IPS-20b (cell line): ENCODE measurements around the gene PSMD14.

ENCODE experiments used
- H3K27ac ChIP-seq: one replicate; pipeline ENCODE4 v1.5.1; 2013; ENCODE audit warnings: low read length
- H3K27me3 ChIP-seq: 2 replicates; pipeline ENCODE4 v1.6.1; 2013; ENCODE audit warnings: mild to moderate bottlenecking, low read length, inconsistent platforms; ENCODE audit not compliant: insufficient read depth
- H3K36me3 ChIP-seq: 2 replicates; pipeline ENCODE4 v1.6.1; 2013; ENCODE audit warnings: low read depth, mild to moderate bottlenecking, inconsistent platforms, low read length, moderate library complexity; ENCODE audit not compliant: insufficient read depth
- H3K4me1 ChIP-seq: 2 replicates; pipeline ENCODE4 v1.6.1; 2013; ENCODE audit warnings: mild to moderate bottlenecking, control low read depth, inconsistent platforms, low read length, moderate library complexity; ENCODE audit not compliant: insufficient read depth
- H3K4me3 ChIP-seq: 2 replicates; pipeline ENCODE4 v1.5.1; 2013; ENCODE audit warnings: mild to moderate bottlenecking, low read length, inconsistent platforms
- H3K9ac ChIP-seq: 2 replicates; pipeline ENCODE4 v1.6.1; 2013; ENCODE audit warnings: low read depth, mild to moderate bottlenecking, inconsistent platforms, low read length, moderate library complexity
- H3K9me3 ChIP-seq: 2 replicates; pipeline ENCODE4 v1.6.1; 2013; ENCODE audit warnings: mild to moderate bottlenecking, low read depth, low read length, inconsistent platforms; ENCODE audit not compliant: insufficient read depth

PSMD14 gene

DNA sequence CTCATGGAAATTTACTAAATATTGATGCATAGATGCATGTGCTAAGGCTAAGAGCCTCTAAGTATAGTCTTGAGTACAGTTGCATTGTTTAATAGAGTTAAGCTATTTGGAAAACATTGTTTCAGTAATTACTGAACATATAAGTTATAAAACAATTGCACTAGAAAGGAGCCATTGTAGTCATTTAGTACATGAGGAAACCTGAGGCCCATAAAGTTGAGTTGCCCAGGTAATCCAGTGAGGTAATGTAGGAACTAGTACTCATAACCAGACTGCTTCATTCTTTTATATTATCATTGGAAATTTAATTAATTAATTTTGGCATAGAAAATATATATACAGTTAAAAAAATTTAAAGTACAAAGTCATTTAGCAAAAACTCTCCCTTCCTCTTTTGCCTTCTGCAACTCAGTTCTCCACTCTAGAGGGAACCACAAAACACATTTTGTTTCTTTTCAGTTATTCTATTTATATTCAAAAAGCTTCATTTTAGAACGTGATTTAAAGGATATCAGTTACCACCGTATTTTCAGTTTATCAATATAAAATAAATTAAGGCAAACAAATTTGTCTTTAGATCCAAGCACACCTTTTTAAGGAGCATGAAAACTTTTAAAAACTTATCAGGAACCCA lies 80.0 kb downstream of the PSMD14 start:
- Histone ChIP-seq H3K27me3 (no peaks in the 10 kb centered on the region), H3K27ac (no peak overlapping the region), H3K4me1 (peaks cover 3% of the 10 kb centered on the region; the same call in 1 of the 2 replicates), H3K9me3 (no peaks in the 10 kb centered on the region), H3K4me3 (no peak overlapping the region), H3K9ac (no peak overlapping the region), H3K36me3 (peaks cover 34% of the 10 kb centered on the region)

- H3K4me1 ChIP-seq = peaks cover 14% of the 10 kb centered on the region; the same call in 1 of the 2 replicates
- no peaks in the 10 kb centered on the region for H3K9me3 ChIP-seq
- H3K27me3 ChIP-seq = no peaks in the 10 kb centered on the region
- H3K27ac ChIP-seq = no peak overlapping the region
- H3K4me3 ChIP-seq = no peak overlapping the region
- peaks cover 49% of the 10 kb centered on the region for H3K36me3 ChIP-seq
- H3K9ac ChIP-seq = no peak overlapping the region
Observed at GRCh38 chr2:161391737-161392506, 83.7 kb downstream of the PSMD14 start.

DNA sequence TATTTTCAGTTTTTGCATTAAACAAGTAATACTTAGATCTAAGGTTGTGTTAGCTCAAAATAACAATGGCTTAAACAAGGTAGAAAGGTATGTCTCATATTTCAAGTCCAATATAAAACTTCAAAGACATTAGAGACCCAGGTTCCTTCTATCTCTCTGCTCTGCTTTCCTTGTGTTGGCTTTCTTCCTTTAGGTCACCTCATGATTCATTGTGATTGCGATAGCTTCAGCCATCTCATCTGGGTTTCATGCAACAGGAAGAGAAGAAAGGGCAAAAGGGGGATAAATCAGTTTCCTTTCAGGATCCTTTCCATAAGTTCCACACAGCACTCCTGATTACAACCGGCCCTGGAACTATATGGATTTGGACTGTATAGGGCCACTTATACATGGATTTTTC lies 91.9 kb downstream of the PSMD14 start:
- Histone ChIP-seq H3K9me3 (no peaks in the 10 kb centered on the region), H3K36me3 (peaks cover 54% of the 10 kb centered on the region)

DNA sequence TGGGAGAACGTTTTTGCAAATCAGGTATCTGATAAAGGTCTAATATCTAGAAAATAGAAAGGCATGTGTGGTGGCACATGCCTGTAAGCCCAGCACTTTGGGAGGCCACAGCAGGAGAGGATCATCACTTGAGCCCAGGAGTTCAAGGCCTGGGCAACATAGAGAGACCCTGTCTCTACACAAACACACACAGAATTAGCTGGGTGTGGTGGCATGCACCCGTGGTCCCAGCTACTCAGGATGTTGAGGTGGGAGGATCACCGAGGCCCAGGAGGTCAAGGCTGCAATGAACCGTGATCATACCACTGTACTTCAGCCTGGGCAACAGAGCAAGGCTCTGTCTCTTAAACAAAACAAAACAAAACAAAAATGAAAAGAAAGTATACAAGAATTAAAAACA lies 94.1 kb downstream of the PSMD14 start:
- H3K9ac ChIP-seq = no peak overlapping the region
- H3K36me3 ChIP-seq = peaks cover 32% of the 10 kb centered on the region
- no peak overlapping the region for H3K4me3 ChIP-seq
- H3K9me3 ChIP-seq = no peaks in the 10 kb centered on the region
- no peak overlapping the region for H3K27ac ChIP-seq
- H3K27me3 ChIP-seq = no peaks in the 10 kb centered on the region
- no peaks in the 10 kb centered on the region for H3K4me1 ChIP-seq

More for the DNA sequence above, 91.9 kb downstream of the PSMD14 start:
- Histone ChIP-seq H3K4me3 (no peak overlapping the region), H3K27me3 (no peaks in the 10 kb centered on the region), H3K27ac (no peak overlapping the region), H3K9ac (no peak overlapping the region), H3K4me1 (peaks cover 2% of the 10 kb centered on the region; the same call in 1 of the 2 replicates)

DNA sequence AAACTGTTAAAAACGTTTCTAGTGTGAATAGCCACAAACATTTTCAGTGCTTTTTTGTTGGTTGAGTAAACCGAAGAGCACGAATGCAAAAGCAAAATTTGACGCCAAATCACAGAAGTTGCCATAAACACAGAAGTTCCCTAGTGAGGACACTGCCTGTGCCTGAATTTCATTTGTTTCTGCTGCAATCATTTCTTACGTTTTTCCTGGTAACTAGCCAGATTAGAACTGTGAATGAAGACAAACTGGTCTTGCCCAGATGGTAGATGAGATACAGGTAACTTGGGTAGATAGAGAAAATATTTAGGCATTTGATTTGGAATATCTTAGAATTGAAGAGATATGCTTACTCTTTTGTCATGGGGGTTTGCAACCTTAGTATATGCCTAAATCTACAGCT lies 98.1 kb downstream of the PSMD14 start:
- H3K9me3 ChIP-seq = no peaks in the 10 kb centered on the region
- H3K36me3 ChIP-seq = peaks cover 12% of the 10 kb centered on the region
- peaks cover 3% of the 10 kb centered on the region; the same call in 1 of the 2 replicates for H3K27me3 ChIP-seq
- no peaks in the 10 kb centered on the region for H3K4me1 ChIP-seq
- H3K27ac ChIP-seq = no peak overlapping the region
- H3K4me3 ChIP-seq = no peak overlapping the region
- H3K9ac ChIP-seq = no peak overlapping the region

GRCh38 chr2:161407597-161407996 lies 99.4 kb downstream of the PSMD14 start:
- no peaks in the 10 kb centered on the region for H3K9me3 ChIP-seq
- no peak overlapping the region for H3K4me3 ChIP-seq
- 0 out of 2 replicates have a peak, but pooled peaks cover 5% of the 10 kb centered on the region for H3K36me3 ChIP-seq
- peaks cover 16% of the 10 kb centered on the region for H3K27me3 ChIP-seq
- H3K9ac ChIP-seq = no peak overlapping the region
- H3K4me1 ChIP-seq = no peaks in the 10 kb centered on the region
- no peak overlapping the region for H3K27ac ChIP-seq

DNA sequence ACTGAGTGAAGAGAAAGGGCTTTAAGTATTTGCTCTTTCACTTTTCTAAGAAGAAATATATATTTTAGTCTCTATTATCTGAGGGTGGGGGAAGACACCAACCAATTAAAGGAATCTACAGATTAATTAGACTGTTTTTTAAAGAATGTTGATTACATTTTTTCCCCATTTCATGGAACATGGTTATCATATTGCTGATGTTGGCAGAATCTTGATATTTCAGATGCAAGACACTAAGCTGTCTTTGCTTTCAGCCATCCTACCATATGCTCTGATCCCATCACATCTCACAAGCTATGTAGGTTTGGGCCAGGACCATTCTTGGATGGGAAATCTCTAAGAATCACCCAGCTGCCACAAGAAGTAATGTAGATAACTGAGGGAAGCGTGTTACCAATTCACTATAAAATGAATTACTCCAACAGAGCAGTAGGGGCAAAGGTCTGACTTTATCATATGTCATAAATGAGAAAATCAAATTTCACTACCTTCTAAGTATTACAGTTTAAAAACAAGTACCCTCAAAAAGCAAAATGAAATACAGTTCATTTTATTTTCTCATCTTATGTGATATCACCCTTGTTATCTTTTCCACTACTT lies 101.2 kb downstream of the PSMD14 start:
- Histone ChIP-seq H3K9me3 (no peaks in the 10 kb centered on the region), H3K27ac (no peak overlapping the region), H3K27me3 (peaks cover 34% of the 10 kb centered on the region), H3K9ac (no peak overlapping the region), H3K4me1 (peaks cover 10% of the 10 kb centered on the region), H3K4me3 (no peak overlapping the region), H3K36me3 (0 out of 2 replicates have a peak, but pooled peaks cover 5% of the 10 kb centered on the region)

- H3K36me3 ChIP-seq = 0 out of 2 replicates have a peak, but pooled peaks cover 5% of the 10 kb centered on the region
- H3K4me3 ChIP-seq = no peak overlapping the region
- peaks cover 63% of the 10 kb centered on the region for H3K27me3 ChIP-seq
- H3K4me1 ChIP-seq = peaks cover 13% of the 10 kb centered on the region
- H3K9me3 ChIP-seq = no peaks in the 10 kb centered on the region
- no peak overlapping the region for H3K27ac ChIP-seq
- H3K9ac ChIP-seq = no peak overlapping the region
Observed at GRCh38 chr2:161412346-161412745, 104.1 kb downstream of the PSMD14 start.

DNA sequence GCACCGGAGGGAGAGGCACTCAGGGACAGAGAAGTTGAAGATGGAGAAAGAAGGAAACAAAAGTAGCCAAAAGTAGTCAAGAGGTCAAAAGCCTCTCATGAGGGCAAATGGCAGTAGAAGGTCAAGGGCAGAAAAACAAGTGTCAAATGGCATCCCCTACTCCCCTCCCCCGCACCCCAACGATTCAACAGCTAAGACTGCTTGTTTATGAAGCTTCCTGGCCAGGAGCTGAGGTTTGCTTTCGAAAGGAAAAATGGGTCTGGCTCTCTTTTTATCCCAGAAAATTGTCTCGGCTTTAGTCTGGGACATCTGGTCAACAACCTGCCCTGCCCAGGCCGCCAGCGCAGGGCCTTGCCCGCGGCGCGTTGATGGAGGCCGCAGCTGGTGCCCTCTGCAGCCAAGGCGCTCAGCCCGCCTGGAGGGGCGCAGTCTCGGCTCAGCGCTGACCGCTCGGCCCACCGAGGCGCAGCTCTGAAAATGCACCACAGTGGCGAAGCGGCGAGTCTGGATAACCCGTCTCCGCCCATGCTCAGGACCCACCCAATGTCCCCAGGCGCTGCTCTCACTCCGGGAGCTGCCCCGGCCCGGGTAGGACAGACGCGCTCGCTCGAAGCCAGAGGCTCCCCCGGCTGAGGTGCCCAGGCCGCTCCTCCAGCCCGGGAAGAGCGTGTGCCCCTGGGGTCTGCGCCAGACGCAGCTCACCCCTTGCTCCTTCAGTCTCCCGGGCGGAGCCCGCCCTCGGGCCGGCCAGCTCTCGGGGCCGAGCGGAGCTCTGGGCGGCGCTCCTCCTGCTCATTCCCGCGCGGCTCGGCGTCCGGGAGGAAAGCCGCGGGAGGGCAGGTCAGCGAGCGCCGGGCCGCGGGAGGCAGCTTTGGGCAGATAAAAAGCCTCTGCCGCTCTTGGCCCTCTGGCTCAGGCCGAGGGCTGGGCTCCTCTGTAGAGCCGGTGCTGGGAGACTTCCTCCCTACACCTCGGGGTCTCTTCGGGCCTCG lies 106.1 kb downstream of the PSMD14 start:
- no peak overlapping the region for H3K27ac ChIP-seq
- H3K9me3 ChIP-seq = no peaks in the 10 kb centered on the region
- H3K27me3 ChIP-seq = peaks cover 83% of the 10 kb centered on the region

DNA sequence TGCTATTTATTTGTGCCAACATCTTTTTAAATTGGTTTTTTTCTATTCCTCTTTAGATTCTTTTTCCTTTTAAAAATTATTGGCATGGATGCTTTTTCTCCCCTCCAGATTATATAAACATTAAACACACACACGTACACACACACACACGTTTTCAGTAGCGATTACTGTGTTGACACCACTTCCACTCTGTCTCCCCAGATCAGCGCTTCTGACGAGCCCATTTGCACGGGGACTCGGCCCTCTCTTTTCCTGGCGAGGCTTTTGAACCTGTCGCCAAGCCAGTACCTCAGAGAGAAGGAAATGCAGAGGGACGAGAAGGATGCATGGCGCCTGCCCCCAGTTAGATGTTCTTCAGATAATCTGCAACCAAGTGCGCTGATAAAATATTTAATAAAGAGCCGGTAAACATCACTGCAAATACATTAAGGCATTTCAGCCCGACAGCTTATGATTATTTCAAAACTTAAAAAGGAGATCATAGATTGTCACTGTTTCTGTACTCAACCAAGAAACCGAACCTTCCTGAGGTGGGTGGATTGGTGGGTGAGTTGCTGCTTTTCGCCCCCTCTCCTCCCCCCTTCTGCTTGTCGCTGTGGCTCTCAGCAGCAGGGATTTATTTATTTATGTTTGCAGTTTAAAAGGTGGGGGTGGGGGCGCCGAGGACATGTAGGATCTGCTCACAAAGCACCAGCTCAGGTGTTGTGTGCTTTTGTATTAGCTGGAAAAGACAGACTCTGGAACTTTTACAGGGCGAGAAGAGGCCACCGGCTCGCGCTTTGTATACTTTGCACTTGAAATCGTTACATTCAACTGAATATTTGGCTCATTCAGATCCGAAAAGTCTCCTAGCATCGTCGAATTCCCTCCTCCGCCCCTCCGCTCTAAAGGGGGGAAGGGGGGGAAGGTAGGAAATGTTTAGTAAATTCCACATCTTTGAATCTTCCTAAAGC lies 107.1 kb downstream of the PSMD14 start:
- peak overlapping the region; percentile 57; the same call in 1 of the 2 replicates for H3K4me3 ChIP-seq

More for the DNA sequence above, 106.1 kb downstream of the PSMD14 start:
- Histone ChIP-seq H3K36me3 (0 out of 2 replicates have a peak, but pooled peaks cover 5% of the 10 kb centered on the region), H3K9ac (no peak overlapping the region), H3K4me1 (peaks cover 13% of the 10 kb centered on the region), H3K4me3 (peak overlapping the region; percentile 57; the same call in 1 of the 2 replicates)

More for the DNA sequence above, 107.1 kb downstream of the PSMD14 start:
- Histone ChIP-seq H3K27ac (no peak overlapping the region), H3K27me3 (peaks cover 93% of the 10 kb centered on the region), H3K4me1 (peaks cover 13% of the 10 kb centered on the region), H3K9me3 (peaks cover 3% of the 10 kb centered on the region; the same call in 1 of the 2 replicates), H3K9ac (no peak overlapping the region), H3K36me3 (0 out of 2 replicates have a peak, but pooled peaks cover 5% of the 10 kb centered on the region)
